GM18520 (cell line): ENCODE data around the gene KDM4C.

Experiments
- ATAC-seq: cut with Tn5 transposase; IDR thresholded peaks from one replicate; pipeline ENCODE4 v1.9.1; 2021; ENCODE audit not compliant: unreplicated experiment

KDM4C gene

DNA sequence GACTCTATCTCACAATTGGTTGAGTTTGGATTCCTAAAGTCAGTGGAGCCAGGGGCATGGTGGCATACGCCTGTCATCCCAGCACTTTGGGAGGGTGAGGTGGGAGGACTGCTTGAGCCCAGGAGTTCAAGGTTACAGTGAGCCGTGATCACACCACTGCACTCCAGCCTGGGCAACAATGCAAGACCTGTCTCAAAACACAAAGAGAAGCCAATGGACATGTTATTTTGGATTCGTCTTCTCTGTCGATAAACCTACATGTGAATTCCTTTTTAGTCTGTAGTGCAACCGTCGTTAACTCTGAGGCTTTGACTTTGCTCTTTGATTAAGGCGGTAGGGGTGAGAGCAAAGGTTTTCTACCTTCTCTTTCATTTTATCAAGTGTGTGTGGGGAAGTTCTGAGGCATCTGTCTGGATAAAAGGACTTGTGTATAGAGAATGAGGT, 142.7 kb downstream of the KDM4C start:
- no peak for ATAC-seq

DNA sequence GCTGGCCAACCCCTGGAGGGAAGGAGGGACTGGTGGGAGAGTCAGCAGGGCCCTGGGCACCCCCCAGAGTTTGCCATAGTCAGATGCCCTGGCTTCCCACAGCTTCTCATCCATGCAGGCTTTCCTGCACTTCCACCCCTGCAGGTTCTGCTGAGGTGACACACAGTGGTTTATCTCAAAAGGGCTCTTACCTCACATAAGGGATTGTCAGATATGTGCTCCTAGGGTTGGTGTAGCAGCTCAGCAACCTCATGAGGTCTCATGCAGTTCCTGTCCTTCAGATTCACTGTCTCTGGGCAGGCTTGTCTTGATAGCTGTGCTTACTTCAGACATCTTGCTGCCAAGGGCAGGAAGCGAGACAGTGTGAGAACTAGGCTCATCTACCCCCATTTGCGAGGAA, 143.4 kb downstream of the KDM4C start:
- no peak for ATAC-seq

DNA sequence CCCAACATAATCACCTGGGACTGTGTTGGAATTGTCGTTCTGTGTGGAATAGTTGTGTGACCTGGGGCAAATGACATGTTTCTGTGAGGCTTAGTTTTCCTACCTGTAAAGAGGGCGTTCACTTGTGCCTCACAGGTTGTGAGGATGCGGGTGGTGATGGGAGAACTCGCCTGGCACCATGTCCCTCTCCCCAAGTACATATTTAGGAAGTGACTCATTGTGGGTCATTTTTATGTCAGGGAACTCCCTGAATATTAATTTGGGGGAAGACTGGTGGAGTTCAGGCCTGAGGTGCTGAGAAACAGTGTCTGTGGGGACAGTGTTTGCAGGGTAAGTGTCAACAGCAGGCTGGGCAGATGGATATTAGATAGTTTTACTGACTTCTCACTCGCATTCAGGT, 144.7 kb downstream of the KDM4C start:
- ATAC-seq: peak; percentile 56

DNA sequence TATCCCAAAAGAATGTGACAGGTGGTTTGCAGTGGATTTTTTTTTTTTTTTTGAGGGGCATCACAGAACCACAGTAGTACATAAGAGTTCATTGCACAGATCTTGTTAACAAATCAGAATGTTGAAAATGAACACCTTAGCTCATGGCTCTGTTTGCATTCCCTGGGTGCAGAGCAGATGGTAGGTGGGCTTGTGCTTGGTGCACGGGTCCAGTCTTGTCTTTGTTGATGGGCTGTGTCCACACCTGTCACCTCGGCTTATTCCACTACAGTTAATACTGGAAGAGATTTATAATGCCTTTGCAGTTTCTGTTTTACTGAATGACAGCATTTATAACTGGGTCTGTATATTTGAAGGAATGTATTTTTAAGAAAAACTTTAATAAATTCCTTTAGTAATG, 146.6 kb downstream of the KDM4C start:
- no peak for ATAC-seq

DNA sequence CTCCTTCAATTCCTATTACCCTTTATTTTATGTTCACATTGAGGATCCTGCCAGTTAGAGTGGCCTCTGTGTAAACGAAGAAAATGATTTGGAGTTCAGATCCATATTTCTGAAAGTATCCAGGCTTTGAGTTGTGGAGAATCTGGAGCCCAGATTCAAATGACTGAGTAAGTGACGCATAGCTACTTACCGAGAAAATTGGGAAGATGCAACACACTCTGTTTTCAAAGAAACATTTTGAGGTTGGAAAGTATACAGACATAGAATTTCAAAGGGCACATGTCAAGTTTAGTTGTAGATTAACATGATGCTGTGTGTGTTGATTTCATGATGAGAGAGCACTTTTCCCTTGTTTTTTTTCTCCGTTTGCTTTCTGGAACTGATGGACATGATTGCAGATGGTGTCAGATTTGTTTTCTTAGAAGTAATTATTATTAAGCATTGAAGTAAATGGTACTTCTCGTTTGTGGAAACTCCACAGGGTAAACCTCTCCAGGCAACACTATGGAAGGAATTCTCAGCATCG, 148.1 kb downstream of the KDM4C start:
- no peak for ATAC-seq

DNA sequence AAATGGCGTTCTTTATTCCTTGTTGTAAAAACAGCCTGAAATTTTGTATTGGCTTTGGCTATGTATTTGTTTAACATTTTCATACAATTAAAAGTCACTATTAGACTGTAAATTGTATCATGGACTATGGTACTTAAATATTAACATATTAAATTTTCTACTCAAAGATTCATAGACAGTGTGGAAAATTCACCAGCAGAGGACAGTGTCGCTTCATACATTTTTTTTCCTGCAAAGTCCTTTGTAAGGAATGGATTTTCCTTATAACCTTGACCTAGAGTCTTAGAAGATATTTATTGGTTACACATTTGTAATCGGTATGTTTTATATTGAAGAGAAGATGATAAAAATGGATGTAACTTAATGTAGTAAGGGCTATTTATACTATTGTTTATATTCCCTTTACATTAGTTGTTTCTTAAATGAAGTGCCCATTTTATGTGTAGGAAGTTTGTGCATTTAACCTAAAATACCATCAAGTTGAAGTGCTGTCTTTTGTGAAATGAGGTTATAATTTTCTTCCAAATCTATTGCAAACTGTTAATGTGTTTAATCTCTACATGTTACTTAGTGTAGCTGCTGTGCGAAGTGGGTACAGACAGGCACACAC, 150.1 kb downstream of the KDM4C start:
- no peak for ATAC-seq

DNA sequence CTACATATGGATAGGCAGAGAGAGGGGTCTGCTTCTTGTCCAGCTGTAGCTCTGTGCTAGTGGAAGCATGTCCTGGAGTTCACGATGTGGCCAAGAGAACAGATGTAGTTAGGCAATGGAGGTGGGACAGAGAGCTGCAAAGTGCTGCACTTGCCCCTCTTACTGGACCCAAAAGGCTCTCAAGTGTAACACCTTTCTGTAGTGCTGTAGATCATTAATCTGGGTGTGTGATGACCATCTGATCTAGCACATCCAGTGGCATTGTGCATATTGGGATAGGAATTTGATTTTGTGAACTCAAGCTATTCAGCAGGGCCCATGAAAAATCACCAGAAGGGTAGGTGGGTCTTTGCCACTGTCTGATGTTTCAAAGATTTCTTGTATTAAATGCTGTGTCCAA, 151.4 kb downstream of the KDM4C start:
- ATAC-seq: no peak

DNA sequence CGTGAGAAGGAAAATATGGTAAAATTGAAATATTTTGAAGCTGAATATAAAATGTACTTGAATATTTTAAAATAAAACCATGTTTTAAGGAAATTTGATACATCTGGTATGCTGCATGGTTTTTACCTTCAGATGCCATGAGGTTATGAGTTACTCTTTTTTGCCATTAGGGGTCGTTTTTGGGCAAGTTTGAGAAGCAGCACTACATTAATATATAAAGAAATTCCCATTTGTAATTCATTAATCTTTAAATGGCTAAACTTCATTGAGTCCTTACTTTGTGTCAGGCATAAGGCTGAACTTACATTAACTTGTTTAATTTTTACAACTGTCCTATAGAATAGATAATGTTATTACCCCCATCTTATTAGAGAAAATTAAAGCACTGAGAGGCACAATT, 152.3 kb downstream of the KDM4C start:
- no peak for ATAC-seq

DNA sequence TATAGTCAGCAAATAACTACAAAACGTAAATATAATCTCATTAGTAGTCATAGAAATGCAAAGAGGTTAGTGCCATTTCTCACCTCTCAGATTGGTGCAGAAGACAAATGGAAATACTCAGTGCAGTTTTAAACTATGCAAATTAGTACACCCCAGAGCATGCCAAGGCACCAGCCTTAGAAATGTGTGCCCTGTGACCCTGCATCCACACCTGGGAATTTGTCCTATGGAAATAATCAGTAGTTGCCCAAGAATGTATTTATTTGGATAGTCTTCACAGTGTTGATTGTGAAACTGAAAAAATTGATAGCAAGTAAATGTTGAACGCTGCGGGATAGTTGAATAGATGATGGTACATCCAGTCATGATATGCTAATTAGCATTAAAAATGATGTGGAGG, 152.7 kb downstream of the KDM4C start:
- ATAC-seq: no peak

DNA sequence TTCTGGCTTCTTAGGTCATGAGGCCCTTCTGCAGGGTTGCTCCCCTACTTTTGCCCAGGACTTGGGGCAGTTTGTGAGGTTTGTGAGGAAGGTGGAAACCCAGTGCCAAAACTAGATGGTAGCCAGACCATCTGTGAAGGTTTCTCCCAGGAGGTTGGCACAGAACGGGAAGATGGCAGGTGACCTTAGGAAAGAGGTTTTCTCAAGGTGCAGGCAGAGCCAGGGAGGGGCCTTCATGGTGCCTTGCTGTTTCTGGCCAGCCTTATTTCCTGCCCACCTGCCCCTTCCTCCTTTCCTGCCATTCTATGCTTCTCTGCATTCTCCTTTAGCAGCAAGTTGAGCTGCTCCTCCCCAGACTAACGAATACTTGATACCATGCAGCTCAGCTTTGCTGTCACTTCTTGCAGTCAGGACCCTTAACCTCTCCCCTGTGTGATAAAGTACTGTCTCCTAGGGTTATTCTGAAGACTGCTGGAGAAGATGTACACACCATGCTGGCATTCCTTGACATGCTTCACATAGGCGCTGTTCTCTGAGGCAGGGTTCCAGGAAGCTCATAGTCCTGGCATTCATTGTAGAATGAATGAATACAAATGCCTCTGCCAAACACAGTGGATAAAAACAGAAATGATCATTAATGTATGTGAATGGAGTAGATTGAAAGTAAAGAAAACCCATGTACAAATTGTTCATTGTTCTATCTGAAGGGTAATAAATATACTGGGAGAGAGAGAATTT, 154.3 kb downstream of the KDM4C start:
- ATAC-seq: no peak

DNA sequence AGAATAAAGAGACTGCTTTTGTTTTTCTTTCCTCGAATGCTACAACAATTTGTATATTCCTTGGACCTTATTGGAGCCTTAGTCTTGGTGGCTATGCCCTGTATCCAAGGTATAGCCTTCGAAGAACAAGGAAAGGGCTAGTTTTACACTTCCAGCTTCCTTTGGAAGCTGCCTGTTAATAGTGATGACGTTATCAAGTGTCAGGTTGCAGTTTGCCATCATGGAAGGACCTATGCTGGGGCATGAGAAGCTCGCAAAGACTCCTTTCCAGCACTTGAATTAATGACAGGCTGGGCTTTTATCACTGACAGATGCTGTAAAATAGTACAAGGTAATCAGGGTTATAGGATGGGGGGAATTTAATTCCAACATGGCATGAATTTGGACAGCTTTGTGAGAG, 157.9 kb downstream of the KDM4C start:
- ATAC-seq: no peak

DNA sequence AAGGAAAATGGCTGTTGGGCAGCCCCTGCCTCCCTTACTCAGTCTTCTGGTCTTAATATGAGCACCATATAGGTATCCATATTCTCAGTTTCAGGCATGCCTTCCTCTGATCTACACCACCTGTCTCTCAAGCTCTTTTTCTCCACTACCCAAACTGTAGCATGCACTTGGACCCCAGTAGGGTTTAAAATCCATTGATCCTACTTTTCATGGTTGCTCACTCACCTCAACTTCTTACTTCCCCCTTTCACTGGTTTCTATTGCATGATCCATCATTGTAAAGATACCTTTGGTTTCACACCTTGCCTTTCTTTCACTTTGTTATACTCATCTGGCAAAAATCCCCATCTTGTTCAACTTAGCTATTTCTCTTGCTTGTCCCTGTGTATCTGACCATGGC, 159.4 kb downstream of the KDM4C start:
- ATAC-seq: peak; percentile 90

DNA sequence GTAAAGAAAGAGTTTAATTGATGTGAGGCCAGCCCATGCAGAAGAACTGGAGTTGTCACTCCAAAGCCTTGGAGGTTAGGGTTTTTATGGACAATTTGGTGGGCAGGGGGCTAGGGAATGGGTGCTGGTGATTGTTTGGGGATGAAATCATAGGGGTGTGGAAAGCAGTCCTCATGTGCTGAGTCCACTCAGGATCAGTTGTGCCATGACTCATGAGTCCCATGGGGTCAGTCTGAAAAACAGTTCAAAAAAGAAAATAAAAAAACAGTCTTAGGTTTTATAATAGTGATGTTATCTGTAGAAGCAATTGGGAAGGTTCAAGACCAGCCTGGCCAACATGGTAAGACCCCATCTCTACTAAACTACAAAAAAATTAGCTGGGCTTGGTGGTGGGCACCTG, 162.3 kb downstream of the KDM4C start:
- no peak for ATAC-seq

DNA sequence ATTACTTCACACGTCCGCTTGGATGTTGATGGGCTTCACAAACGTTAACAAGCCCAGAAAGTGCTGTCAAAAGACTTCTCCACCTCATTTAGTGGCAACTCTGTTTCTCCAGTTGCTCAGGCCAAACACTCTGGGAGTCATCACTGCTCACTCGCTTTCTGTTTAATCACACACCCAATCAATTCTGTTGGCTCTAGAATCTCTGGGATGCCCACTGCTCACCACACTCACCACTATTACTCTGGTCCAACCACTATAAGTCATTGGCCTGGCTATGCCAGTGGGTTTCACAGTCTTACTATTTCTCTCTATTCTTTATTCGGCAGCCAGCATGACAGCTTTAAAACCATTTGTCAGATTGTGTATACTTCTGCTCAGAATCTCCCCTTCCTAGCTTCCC, 163.5 kb downstream of the KDM4C start:
- no peak for ATAC-seq

DNA sequence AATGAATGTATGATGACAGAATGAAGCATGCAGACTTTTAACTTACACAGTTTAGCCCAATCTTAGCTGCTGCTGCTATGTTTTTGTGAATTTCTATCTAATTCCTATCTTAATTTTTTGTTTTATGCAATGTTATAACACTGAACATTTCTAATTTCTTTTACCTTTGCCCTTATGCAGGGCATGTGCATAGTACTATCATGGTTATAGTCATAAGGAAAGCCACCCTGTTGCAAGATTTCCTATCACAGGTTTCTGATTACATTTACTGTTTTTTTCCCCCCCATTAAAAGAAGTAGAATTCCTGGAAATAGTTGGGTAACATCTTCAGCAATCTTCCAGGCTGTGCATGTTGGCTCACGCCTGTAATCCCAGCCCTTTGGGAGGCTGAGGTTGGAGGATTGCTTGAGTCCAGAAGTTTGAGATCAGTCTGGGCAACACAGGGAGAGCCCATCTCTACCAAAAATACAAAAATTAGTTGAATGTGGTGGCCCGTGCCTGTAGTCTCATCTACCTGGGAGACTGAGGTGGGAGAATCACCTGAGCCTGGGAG, 164.4 kb downstream of the KDM4C start:
- no peak for ATAC-seq

DNA sequence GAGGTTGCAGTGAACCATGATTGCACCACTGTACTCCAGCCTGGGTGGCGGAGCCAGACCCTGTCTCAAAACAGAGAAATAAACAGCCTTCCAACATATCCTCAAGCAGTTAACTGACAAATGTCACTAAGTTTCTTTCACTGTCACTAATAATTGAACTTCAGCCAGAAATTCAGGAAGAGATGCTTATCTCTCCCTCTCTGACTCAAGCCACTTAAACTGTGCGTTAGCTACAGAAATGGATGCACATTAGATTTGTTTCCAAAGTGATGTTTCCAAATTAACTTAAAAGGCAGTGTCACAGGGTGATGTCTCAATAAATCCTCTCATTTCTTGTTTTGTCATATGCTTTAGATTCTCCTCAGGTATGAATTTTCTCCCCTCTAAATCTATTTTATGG, 164.9 kb downstream of the KDM4C start:
- no peak for ATAC-seq

DNA sequence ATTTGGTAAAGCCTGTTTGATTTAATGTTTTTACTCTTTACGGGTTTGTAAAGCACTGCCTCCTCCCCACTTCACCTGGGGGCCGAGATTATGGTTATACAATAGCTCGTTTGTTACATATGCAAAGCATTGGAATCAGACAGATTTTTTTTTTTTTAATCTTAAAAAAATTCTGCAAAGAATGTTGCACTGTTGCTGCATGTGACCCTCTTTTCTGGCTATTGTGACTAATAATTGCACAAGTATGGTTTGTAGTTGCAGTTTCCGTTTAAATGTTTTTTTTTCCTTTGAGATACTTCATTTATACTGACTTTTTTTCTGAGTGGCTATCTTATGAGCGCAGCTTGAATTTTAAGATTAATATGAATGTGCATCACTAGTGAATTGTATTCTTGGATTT, 165.3 kb downstream of the KDM4C start:
- no peak for ATAC-seq

DNA sequence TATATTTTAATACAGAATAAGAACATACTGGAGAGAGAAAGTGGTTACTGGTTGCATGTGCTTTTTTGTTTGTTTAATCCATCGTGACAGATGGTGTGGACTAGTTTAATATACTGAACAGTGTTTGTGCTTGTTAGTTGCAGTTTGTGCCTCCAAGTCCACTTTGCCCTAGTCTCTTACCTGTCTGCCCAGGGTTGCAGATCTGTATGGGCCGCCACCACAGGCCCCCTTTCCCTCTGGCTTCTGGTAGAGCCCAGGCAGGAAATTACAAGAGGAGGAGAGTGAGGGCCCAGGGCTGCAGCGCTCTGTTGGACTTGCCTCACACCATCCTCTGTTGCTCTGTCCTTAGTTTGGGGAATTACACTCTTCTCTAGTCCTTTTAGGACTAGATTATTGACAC, 166.4 kb downstream of the KDM4C start:
- no peak for ATAC-seq

DNA sequence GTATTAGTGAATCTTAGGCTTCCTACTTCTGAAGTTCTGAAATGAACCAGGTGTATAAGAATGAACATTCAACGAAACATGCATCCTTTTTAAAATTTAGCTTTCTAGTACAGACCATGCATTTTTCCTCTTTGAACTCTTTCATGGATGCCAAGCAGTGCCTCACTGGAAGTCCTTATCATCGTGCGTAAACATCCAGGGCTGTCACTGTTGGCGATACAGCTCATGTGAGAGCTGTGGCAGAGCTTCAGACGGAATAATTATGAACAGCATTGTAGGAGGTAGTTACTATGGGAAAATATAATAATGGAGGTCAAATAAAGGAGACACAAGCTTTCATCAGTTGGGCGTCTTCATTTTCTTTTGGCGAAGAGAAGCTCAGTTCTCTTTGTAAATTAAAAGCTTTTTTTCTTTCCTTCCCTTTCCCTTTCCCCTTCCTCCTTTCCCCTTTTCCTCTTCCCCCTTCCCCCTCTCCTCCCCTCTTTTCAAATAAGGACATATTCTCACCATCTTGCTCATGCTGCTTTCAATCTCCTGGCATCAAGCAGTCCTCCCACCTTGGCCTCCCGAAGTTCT, 167.3 kb downstream of the KDM4C start:
- no peak for ATAC-seq

DNA sequence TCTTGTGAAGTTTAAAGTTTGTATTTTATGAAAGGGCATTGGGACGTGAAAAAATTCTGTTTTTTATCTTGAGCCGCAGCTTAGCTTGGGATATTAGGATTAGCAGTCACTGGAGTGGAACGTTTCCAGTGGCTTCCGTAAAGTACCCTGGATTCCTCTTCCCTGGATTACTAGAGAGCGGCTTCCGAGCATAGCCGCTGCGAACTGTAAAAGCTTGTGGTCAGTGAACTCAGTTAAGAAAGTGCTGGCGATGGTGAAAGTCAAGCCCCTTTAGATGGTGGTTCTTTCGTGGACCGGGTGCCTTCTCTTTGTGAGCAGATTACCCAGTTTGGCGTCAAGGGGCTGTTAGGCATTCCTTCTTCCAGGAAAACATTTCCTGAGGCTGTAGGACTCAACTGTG, 168.1 kb downstream of the KDM4C start:
- no peak for ATAC-seq

DNA sequence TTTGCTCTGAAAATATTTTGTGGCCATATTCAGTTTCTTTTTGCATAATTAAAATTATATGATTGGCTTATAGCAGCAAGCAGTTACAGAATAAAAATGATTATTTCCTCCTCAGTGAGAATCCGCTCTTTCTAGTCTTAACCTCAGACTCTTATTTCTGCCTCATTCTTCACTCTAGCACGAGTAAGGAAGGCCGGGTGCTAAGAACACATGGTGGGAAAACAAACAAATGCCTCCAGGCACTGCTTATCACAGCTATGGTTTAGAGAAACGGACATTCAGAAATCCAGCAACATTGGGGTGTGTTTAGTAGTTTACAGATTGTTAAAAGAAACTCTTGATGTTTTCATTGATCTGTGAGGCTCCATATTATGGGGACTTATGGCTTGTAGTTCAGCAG, 168.7 kb downstream of the KDM4C start:
- no peak for ATAC-seq

DNA sequence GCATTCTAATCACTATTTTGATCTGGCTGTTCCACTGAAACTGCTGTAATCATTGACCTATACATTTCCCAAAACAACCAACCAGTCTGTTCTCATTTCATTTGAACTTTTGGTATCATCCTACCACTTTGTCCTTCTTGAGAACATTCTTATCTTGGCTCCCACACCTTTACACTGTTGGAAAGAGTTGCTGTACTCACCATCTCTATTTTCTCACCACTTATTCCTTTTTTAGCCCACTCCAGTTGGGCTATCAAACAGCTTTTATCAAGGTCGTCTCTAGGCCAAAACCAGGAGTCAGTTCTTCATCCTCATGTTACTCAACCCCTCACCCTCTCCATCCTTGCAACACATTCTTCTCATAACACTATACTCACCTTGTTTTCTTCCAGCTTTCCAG, 170.1 kb downstream of the KDM4C start:
- no peak for ATAC-seq
